Pancreas (tissue), 10 donors: ENCODE results near the gene UNC5B. TPM values are rescaled to one million over a fixed set of nuclear protein-coding genes. Genes with fewer than 3 reads are reported as not detected.
"Not testable (repeated sequence)": the region's sequence is repeated elsewhere in the genome, so short reads cannot be mapped to it uniquely, and the experiment has no call there.

Source experiments
- ATAC-seq, 4 donors: fragments of 200-7000 bp; cut with Tn5 transposase; one replicate each; pipeline versions ENCODE4 v1.8.0 to v1.9.1; 2020; ENCODE audit warnings: mild to moderate bottlenecking in 4 of 4, moderate library complexity in 4 of 4
- DNase-seq, 6 donors: peaks; one replicate each; pipeline ENCODE4 v3.0.0-alpha.2; 2020
- FAIRE-seq: peaks from 2 replicates; lab custom pipeline; 2012; peaks lifted over from hg19 to GRCh38; lab: Jason Lieb, UNC
- H3K27ac ChIP-seq, 4 donors: fragments of 200-600 bp; sonication (generic); 1 replicate in 3 of 4; 2 replicates in 1 of 4; pipeline versions ENCODE4 v1.5.0 to v1.8.0; 2020
- H3K27me3 ChIP-seq, 4 donors: fragments of 200-600 bp; one replicate each; pipeline ENCODE4 v1.8.0; 2021
- H3K36me3 ChIP-seq, 3 donors: fragments of 200-600 bp; sonication (generic) in 1 of 3; one replicate each; pipeline versions ENCODE4 v1.5.0 to v1.8.0; 2020 to 2021
- H3K4me1 ChIP-seq, 3 donors: fragments of 200-600 bp; one replicate each; pipeline ENCODE4 v1.8.0; 2021
- H3K4me3 ChIP-seq, 4 donors: fragments of 200-600 bp; sonication (generic) in 2 of 4; one replicate each; pipeline versions ENCODE4 v1.5.0 to v1.8.0; 2020 to 2021
- H3K9me3 ChIP-seq, 4 donors: fragments of 200-600 bp; one replicate each; pipeline ENCODE4 v1.8.0; 2021
- CTCF ChIP-seq, 4 donors: fragments of 200-600 bp; sonication (generic) in 3 of 4; IDR thresholded peaks; one replicate each; pipeline versions ENCODE4 v1.5.0 to v1.8.0; 2021; ENCODE audit warnings: antibody characterized with exemption in 4 of 4
- WGBS, 2 donors: extraction: QIAGEN DNeasy Blood & Tissue Kit; methylation state at CpG; one replicate each; pipeline ENCODE4 v1.1.7; 2013; 5-methylcytosine and 5-hydroxymethylcytosine counted together
- intact Hi-C, 3 donors: fragments of 100-400 bp; cut with DNase I; formaldehyde crosslinking; loops; one replicate each; pipeline versions ENCODE4 v1.11.1 to v1.14.2; 2022
- polyA plus RNA-seq, 2 donors: library from polyadenylated mRNA; stranded (reverse); fragments of 200-250 nt; gene quantifications; one replicate each; pipeline ENCODE4 v1.2.3, GENCODE V29; 2013
- total RNA-seq, 6 donors: library from RNA; stranded (reverse); fragmentation: NEBNext Ultra II Directional in 4 of 6; extraction: Animal tissue kit (Norgen Biotek cat#: 25700) in 4 of 6; gene quantifications; one replicate each; pipeline versions ENCODE4 v1.2.1 to v1.2.4, GENCODE V29; 2021 to 2023
- donor health status: healthy with polysubstance abuse.
- donor health status: DM: no; HTN: no; CAD: no; lungs with moderate emphysema.
- donor health status: DM: no; HTN: no; CAD: no.
- donor health status: control.
- donor health status: control.
- donor health status: Bipolar disorder and iron deficiency.
- donor health status: DM: yes; HTN: yes; CAD: no.
- donor health status: DM: no; HTN: no; CAD: no.
- donor health status: DM: no; HTN: no; CAD: no.
- donor health status: DM: yes; HTN: yes; CAD: no.

Gene UNC5B
- total and polyA plus RNA-seq, 8 donors, result 2.4 to 7.7 (median 4.2) TPM

- H3K4me3 ChIP-seq, result no peak overlapping the region
- H3K9me3 ChIP-seq, result no peaks in the 10 kb centered on the region
- H3K36me3 ChIP-seq, result no peaks in the 10 kb centered on the region
- no peak for TF ChIP-seq CTCF (IDR thresholded peaks at IDR 0.05)
- intact Hi-C loops, result no loop called here
- FAIRE-seq (no peak), DNase-seq (peak in 1 of 6 donors; percentile 12), ATAC-seq (peak in 1 of 4 donors; percentile 14)
- H3K27ac ChIP-seq, result no peak overlapping the region
- 63 to 65% methylated on average over 11 of the region's 11 CpGs for WGBS, 2 donors
- no peaks in the 10 kb centered on the region for H3K27me3 ChIP-seq
- H3K4me1 ChIP-seq, result no peaks in the 10 kb centered on the region
These were observed 57.2 kb downstream of the UNC5B start for GRCh38 chr10:71269301-71270288.

GRCh38 chr10:71270301-71271220, 58.2 kb downstream of the UNC5B start:
- Histone ChIP-seq H3K36me3 (no peaks in the 10 kb centered on the region), H3K27ac (no peak overlapping the region), H3K27me3 (no peaks in the 10 kb centered on the region), H3K4me3 (no peak overlapping the region), H3K9me3 (no peaks in the 10 kb centered on the region), H3K4me1 (no peaks in the 10 kb centered on the region)
- DNase-seq (peak in 2 of 6 donors; percentile 27 to 58), FAIRE-seq (no peak), ATAC-seq (peak; percentile 45 to 83 (median 74))
- peak in 3 of 4 donors; percentile 20 to 47 (median 34) for TF ChIP-seq CTCF (IDR thresholded peaks at IDR 0.05)
- 48 to 58% methylated on average over 9 of the region's 10 CpGs for WGBS, 2 donors
- intact Hi-C loops, result no loop called here

DNA sequence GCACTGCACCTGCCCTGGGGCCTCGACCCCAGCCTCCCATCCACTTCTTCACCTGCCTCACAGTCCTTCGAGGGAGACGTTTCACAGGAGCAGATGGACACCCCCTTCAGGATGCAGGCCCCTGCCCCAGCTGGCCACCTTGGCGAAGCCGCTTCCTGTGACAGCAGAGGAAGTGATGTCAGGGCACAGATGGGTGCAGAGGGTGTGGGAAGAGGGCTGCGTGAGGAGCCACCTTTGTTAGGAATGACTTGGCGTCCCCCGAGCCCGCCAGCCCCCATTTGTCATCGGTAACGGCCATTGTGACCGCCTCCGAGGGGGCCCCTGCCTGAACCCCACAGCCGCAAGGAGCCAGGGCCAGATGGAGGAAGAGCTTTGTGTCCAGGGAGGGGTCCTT, 59.3 kb downstream of the UNC5B start:
- no peak overlapping the region for H3K27ac ChIP-seq
- no peaks in the 10 kb centered on the region for H3K9me3 ChIP-seq
- TF ChIP-seq CTCF (IDR thresholded peaks at IDR 0.05), result no peak
- no peak overlapping the region for H3K4me3 ChIP-seq
- WGBS, 2 donors, result 73 to 77% methylated on average over 14 of the region's 14 CpGs
- ATAC-seq (no peak), DNase-seq (peak in 1 of 6 donors; percentile 33), FAIRE-seq (no peak)
- no peaks in the 10 kb centered on the region for H3K36me3 ChIP-seq
- no peaks in the 10 kb centered on the region for H3K27me3 ChIP-seq
- H3K4me1 ChIP-seq, result no peaks in the 10 kb centered on the region
- intact Hi-C loops, result no loop called here

DNA sequence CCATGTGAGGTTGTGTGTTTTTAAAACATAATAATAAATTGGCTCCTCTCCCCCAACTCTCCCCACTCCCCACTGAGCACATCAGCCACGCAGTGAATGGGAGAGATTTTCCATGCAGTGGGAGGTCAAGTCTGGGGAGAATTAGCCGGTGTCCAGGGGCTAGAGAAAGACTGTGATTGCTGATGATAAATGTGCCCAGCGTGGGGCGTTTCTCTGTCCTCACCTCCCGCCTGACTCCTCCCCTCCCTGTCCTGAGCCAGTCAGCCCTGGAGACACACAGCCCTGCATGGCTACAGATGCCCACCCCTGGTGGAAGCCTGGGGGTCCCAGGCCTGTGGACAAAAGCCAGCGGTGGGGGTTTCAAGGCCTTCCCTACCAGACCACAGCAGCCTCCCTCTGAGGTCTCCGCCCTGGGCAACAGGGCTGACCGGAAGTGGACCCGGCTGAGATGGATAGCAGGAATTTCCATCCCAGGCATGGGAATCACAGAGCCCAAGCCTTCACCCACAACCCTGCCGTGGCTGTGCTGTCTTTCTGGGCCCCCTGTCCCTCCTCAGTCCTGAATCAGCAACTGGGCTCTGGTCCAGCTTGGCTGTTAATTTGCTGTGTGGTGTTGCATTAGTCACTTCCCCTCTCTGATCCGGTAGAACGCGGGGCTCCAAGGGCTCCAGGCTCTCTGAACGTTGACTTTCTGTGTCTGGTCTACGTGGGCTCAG, 59.8 kb downstream of the UNC5B start:
- TF ChIP-seq CTCF (IDR thresholded peaks at IDR 0.05), result no peak
- no peak for FAIRE-seq
- WGBS, 2 donors, result 61 to 63% methylated on average over 15 of the region's 15 CpGs
- intact Hi-C loops, result no loop called here
- H3K27ac ChIP-seq, result no peak overlapping the region
- peak in 1 of 6 donors; percentile 22 for DNase-seq
- no peaks in the 10 kb centered on the region for H3K36me3 ChIP-seq
- no peaks in the 10 kb centered on the region for H3K9me3 ChIP-seq
- no peaks in the 10 kb centered on the region for H3K4me1 ChIP-seq
- H3K4me3 ChIP-seq, result no peak overlapping the region
- H3K27me3 ChIP-seq, result no peaks in the 10 kb centered on the region
- ATAC-seq, result no peak

- FAIRE-seq, H3K36me3 ChIP-seq, ATAC-seq, intact Hi-C loops, H3K9me3 ChIP-seq, H3K4me3 ChIP-seq, H3K27ac ChIP-seq, H3K4me1 ChIP-seq, H3K27me3 ChIP-seq: not testable (repeated sequence)
- DNase-seq, result peak in 1 of 6 donors; percentile 14
- 87 to 93% methylated on average over 11 of the region's 11 CpGs for WGBS, 2 donors
These were observed 60.6 kb downstream of the UNC5B start for GRCh38 chr10:71272974-71273373.
